Activated B cell treated with CpG ODN at 0.5 μM for 24 hours (primary cell): Measurements from ENCODE around the gene NAT9. TPM values are rescaled to one million over a fixed set of nuclear protein-coding genes. Genes with fewer than 3 reads are reported as not detected.

Experiments used
- ATAC-seq: fragments of 200-7000 bp; cut with Tn5 transposase; one replicate; pipeline ENCODE4 v1.10.0; 2021; ENCODE audit warnings: low read depth, mild to moderate bottlenecking, moderate library complexity
- CTCF ChIA-PET: fragments of 350-600 bp; sonication (Branson Sonifier 250); formaldehyde crosslinking; loops from one replicate; lab custom pipeline; 2021; ENCODE audit warnings: antibody characterized with exemption; lab: Charles Lee
- POLR2A ChIA-PET: fragments of 350-600 bp; sonication (Branson Sonifier 250); formaldehyde crosslinking; loops from one replicate; lab custom pipeline; 2021; ENCODE audit warnings: antibody characterized with exemption; lab: Charles Lee
- DNase-seq: peaks from one replicate; pipeline ENCODE4 v3.0.0; 2022
- H3K27ac Mint-ChIP-seq: one replicate; pipeline ENCODE4 v1.8.0; 2020; ENCODE audit warnings: mixed read lengths
- H3K27me3 Mint-ChIP-seq: one replicate; pipeline ENCODE4 v1.8.0; 2021; ENCODE audit warnings: mixed read lengths
- H3K36me3 Mint-ChIP-seq: one replicate; pipeline ENCODE4 v1.8.0; 2021; ENCODE audit warnings: low read depth, mixed read lengths
- H3K4me1 Mint-ChIP-seq: one replicate; pipeline ENCODE4 v1.8.0; 2021; ENCODE audit warnings: mixed read lengths
- H3K4me3 Mint-ChIP-seq: one replicate; pipeline ENCODE4 v1.8.0; 2020; ENCODE audit warnings: mild to moderate bottlenecking, mixed read lengths
- H3K9me3 Mint-ChIP-seq: one replicate; pipeline ENCODE4 v1.8.0; 2020; ENCODE audit warnings: mixed read lengths
- CTCF ChIP-seq: fragments of 200-600 bp; IDR thresholded peaks from one replicate; pipeline ENCODE4 v1.8.0; 2022; ENCODE audit warnings: antibody characterized with exemption, mild to moderate bottlenecking
- intact Hi-C: fragments of 100-400 bp; cut with micrococcal nuclease; formaldehyde crosslinking; loops from one replicate; pipeline ENCODE4 v1.15.1; 2024
- total RNA-seq: library from RNA; stranded (reverse); gene quantifications from 2 replicates; pipeline ENCODE4 v1.2.3, GENCODE V29; 2022

The NAT9 gene
- total RNA-seq, 1 donor from 2014 or later, result 79.7 TPM

GRCh38 chr17:74729866-74730265, 46.3 kb downstream of the NAT9 start:
- no peak overlapping the region for H3K4me3 Mint-ChIP-seq
- H3K9me3 Mint-ChIP-seq, result no peaks in the 10 kb centered on the region
- CTCF ChIA-PET, result interaction anchor here (1.4 kb wide), 1 partner anchor 73 kb away, joined by 5 read pairs; no protein-coding TSS in a partner anchor

DNA sequence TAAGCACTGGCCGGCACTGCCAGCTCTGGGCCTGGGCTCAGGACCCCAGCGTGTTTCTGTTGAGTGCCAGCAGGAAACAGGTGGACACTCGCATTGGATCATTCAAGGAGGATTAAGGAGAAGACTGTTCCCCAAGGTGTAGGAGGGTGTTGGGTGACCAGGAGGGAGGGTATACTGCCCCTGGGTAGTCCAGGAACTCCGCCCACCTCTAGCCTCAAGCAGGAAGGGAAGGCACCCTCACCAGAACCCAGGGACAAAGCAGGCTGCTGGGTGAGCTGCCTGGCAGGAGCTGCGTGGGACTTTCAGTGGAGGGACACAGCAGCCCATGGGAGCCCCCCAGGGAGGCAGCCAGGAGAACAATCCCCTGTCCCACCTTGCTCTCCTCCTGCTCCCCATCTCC, 46.8 kb downstream of the NAT9 start:
- Mint-ChIP-seq H3K27ac (no peak overlapping the region), H3K36me3 (no peaks in the 10 kb centered on the region), H3K4me1 (peaks cover 15% of the 10 kb centered on the region), H3K4me3 (no peak overlapping the region), H3K27me3 (no peaks in the 10 kb centered on the region), H3K9me3 (no peaks in the 10 kb centered on the region)
- TF ChIP-seq CTCF, result no peak
- intact Hi-C loops, result no loop called here
- ChIA-PET POLR2A (interaction anchor here (0.8 kb wide), 1 partner anchor 12 kb away, joined by 3 read pairs; no protein-coding TSS in a partner anchor), CTCF (interaction anchor here (1.4 kb wide), 1 partner anchor 72 kb away, joined by 5 read pairs; no protein-coding TSS in a partner anchor)
- no peak for DNase-seq
- no peak for ATAC-seq

More at GRCh38 chr17:74729866-74730265, 46.3 kb downstream of the NAT9 start:
- DNase-seq (no peak), ATAC-seq (no peak)
- Mint-ChIP-seq H3K27ac (no peak overlapping the region), H3K27me3 (no peaks in the 10 kb centered on the region), H3K4me1 (peaks cover 15% of the 10 kb centered on the region), H3K36me3 (no peaks in the 10 kb centered on the region)
- no peak for TF ChIP-seq CTCF
- intact Hi-C loops, result loop anchor here (10.0 kb wide), 1 partner anchor 295 kb away; the partner anchor contains the start of gene GPRC5C
- POLR2A ChIA-PET, result interaction anchor here (0.8 kb wide), 1 partner anchor 12 kb away, joined by 3 read pairs; no protein-coding TSS in a partner anchor

DNA sequence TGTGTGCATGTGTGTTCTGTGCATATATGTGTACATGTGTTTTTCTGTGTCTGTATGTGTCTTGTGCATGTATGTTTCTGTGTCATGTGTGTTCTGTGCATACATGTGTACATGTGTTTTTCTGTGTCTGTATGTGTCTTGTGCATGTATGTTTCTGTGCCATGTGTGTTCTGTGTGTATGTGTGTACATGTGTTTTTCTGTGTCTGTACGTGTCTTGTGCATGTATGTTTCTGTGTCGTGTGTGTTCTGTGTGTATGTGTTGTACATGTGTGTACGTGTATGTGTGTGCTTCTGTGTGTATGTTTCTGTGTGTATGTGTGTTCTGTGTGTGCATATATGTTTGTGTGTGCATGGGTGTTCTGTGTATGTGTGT, 47.5 kb downstream of the NAT9 start:
- CTCF ChIA-PET, result interaction anchor here (1.4 kb wide), 1 partner anchor 72 kb away, joined by 5 read pairs; no protein-coding TSS in a partner anchor
- intact Hi-C loops, result no loop called here
- no peak overlapping the region for H3K27ac Mint-ChIP-seq
- no peaks in the 10 kb centered on the region for H3K27me3 Mint-ChIP-seq
- POLR2A ChIA-PET, result no interaction called here
- no peak for TF ChIP-seq CTCF
- DNase-seq (no peak), ATAC-seq (no peak)
- H3K4me1 Mint-ChIP-seq, result peaks cover 15% of the 10 kb centered on the region
- no peaks in the 10 kb centered on the region for H3K9me3 Mint-ChIP-seq
- no peak overlapping the region for H3K4me3 Mint-ChIP-seq
- H3K36me3 Mint-ChIP-seq, result no peaks in the 10 kb centered on the region

DNA sequence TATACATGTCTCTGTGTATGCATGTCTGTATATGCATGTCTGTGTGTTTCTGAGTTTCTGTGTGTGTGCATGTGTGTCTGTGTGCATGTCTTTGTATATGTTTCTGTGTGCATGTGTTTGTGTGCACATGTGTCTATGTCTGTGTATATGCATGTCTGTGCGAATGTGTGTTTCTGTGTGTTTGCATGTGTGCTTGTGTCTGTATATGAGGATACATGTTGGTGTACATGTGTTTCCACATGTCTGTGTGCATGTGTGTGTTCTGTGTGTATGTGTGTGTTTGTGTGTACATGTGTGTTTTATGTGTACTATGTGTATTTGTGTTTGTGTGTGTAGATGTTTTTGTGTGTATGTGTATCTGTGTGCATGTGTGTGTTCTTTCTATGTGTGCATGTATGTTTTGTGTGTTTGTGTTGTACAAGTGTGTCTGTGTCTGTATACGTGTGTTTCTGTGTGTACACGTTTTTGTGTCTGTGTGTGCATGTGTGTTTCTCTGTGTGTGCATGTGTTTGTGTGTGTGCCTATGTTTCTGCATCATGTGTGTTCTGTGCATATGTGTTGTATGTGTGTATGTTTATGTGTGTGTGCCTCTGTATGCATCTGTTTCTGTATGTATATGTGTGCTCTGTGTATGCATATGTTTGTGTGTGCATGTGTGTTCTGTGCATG, 48.0 kb downstream of the NAT9 start:
- no peak overlapping the region for H3K4me3 Mint-ChIP-seq
- TF ChIP-seq CTCF, result no peak
- DNase-seq, result no peak
- H3K4me1 Mint-ChIP-seq, result peaks cover 15% of the 10 kb centered on the region
- no peaks in the 10 kb centered on the region for H3K27me3 Mint-ChIP-seq
- intact Hi-C loops, result no loop called here
- no peaks in the 10 kb centered on the region for H3K9me3 Mint-ChIP-seq
- no peak for ATAC-seq
- ChIA-PET POLR2A (no interaction called here), CTCF (no interaction called here)
- no peak overlapping the region for H3K27ac Mint-ChIP-seq
- H3K36me3 Mint-ChIP-seq, result no peaks in the 10 kb centered on the region

DNA sequence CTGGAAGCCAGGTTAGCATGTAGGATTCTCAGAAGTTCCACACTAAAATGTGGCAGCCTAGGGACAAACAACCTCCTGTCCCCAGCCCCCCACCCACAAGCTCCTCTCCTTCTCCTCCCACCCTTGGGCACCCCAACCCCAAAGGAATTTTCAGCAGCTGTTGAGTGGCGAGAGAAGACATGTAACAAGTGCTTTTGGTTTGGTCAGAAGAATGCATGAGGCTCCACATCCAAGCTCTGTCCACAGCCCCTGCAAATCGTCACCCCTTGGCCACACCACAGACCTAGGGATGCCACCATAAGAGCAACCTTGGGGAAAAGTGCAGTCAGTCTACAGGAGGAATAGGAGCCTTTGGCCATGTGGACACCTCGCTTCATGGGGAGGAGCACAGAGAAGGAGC, 51.0 kb downstream of the NAT9 start:
- CTCF ChIA-PET, result interaction anchor here (0.6 kb wide), 1 partner anchor 335 kb away, joined by 3 read pairs; no protein-coding TSS in a partner anchor

More for the DNA sequence above, 51.0 kb downstream of the NAT9 start:
- Mint-ChIP-seq H3K9me3 (no peaks in the 10 kb centered on the region), H3K27ac (no peak overlapping the region), H3K27me3 (no peaks in the 10 kb centered on the region), H3K4me3 (no peak overlapping the region), H3K36me3 (no peaks in the 10 kb centered on the region), H3K4me1 (peaks cover 2% of the 10 kb centered on the region)
- TF ChIP-seq CTCF, result no peak
- POLR2A ChIA-PET, result interaction anchor here (0.8 kb wide), 1 partner anchor 75 kb away, joined by 4 read pairs; no protein-coding TSS in a partner anchor
- DNase-seq, result no peak
- intact Hi-C loops, result no loop called here
- no peak for ATAC-seq
